NCI-H1436 (cell line): ENCODE data around the gene THSD4.

Experiments used
- DNase-seq: peaks from one replicate; lab custom pipeline; 2025; lab: John Stamatoyannopoulos, UW

The THSD4 gene

DNA sequence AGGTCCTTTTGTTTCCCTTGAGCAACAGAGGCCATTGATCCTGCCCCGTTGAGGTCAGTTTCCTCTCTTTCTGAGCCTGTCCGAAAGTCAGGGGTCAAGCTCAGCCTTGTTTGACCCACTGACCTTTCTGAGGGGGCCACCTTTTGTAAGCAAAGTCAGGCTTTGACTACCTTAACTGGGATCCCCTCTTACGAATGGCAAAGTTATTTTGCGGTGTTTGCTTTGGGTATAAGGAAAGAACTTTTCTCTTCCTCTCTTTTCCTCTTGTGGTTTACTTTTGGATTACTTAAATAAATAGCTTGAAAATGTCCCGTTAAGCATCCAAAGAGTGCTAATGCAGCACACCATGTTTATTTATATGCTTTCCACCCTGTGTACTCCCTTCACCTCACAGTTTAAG lies 340.6 kb downstream of the THSD4 start:
- DNase-seq, result no peak

DNA sequence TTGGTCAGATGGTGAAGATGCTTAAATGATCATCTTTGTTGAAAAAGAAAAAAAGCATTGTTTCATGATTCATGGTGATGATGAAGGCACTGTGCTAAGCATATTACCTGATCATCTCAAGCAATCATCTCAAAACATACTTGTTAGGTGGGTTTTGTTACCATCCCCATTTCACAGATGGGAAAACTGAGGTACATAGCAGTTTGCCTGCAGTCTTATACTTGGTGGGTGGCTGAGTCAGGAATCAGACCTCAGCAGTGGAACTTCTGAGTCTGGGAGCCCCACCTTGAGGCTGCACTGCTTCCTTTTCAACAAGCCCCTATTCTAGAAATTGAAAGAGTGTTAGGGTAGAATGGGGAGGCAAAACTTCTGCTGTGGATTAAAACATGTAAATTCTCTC lies 341.1 kb downstream of the THSD4 start:
- no peak for DNase-seq

DNA sequence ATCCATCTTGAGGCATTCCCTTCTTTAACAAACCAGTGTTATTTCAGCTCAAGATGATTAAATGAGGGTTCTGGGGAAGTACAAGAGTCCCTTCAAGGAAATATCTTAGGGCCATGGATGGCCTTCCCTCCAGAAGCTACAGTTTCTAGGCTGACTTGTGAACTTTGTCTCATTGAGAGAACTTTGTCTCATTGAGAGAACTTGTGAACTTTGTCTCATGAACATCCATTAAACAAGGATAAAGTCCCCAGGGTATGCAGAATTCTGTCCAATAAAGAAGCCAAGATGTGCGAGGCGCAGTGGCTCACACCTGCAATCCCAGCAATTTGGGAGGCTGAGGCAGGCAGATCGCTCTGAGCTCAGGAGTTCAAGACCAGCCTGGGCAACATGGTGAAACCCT lies 341.5 kb downstream of the THSD4 start:
- no peak for DNase-seq

DNA sequence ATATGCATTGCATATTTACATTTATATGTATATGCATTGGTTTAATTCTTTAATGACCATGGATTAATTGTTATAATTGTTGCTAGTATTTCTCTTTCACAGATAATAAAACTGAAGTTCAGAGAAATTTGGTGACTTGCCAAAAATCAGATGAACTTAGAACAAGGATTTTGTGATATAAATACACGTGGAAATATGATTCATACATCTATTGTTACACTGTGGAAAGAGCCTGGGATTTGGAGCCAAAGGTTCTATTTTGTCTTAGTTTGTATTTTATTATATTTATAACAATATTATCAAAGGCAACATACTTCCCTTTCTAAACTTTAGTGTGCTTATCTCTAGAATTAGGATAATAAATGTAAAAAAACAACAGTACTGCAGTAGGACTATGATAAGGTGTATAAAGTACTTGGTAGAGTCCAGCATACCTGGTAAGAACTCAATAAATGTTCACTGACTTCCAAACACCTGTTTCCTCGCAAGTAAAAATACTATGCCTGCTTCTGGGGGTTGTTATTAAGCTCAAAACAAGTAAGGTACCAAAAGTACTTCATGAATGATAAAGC lies 342.9 kb downstream of the THSD4 start:
- DNase-seq, result no peak

DNA sequence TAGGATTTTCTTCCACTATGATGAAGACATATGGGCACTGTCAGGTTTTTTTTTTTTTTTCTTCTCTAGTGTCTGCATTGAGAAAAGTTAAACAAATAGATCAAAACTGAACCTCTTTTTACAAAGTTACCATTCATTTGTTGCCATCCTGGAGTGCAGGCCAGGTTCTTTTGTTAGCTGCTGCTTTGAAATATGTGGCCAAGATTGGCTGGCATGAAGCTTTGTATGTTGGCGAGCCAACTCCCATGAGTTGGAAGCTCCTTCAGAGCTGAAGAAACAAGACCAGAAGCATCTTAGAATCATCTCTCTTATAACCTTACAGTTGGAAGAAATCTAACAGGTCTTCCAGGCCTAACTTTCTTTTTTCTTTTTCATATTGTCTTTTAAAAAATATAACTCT lies 346.5 kb downstream of the THSD4 start:
- DNase-seq, result no peak

DNA sequence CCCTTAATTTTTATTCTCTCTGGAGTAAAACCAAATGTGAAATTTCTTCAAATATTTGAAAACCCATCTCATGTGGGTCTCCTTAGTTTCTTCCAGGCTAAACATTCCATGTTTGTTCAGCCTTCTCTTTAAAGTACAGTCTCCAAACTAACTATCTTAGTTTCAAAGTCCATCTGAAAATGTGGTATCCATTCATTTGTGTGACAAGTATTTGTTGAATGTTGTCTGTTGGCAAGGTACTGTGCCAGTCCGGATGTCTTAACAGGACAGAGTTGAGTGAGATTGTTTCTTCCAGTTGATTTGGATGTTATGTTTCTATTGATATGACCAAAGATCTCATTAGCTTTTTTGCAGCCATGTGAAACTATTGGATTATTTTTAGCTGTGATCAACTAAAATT lies 347.4 kb downstream of the THSD4 start:
- DNase-seq, result no peak

DNA sequence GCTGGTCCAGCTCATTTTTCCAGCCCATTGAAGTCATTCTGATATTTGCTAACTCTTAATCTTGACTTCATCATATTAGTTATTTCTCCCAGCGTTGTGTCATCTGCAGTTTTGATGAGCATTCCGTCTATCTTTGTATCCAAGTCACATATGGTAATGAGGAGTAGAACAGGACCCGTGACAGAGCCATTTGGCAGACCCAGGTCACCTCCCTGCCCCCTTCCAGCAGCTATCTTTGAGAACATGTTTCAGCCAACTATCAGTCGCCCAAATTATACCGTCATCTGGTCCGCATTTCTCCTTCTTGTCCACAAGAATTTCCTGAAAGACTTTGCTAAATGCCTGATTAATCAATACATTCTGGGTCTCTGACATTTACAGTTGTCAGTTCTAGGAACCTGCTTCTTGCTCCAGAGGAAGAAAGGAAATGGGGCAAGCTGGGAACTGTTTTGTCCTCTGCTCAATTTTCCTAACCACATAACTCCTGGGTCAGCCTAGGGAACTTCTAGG lies 347.9 kb downstream of the THSD4 start:
- no peak for DNase-seq

DNA sequence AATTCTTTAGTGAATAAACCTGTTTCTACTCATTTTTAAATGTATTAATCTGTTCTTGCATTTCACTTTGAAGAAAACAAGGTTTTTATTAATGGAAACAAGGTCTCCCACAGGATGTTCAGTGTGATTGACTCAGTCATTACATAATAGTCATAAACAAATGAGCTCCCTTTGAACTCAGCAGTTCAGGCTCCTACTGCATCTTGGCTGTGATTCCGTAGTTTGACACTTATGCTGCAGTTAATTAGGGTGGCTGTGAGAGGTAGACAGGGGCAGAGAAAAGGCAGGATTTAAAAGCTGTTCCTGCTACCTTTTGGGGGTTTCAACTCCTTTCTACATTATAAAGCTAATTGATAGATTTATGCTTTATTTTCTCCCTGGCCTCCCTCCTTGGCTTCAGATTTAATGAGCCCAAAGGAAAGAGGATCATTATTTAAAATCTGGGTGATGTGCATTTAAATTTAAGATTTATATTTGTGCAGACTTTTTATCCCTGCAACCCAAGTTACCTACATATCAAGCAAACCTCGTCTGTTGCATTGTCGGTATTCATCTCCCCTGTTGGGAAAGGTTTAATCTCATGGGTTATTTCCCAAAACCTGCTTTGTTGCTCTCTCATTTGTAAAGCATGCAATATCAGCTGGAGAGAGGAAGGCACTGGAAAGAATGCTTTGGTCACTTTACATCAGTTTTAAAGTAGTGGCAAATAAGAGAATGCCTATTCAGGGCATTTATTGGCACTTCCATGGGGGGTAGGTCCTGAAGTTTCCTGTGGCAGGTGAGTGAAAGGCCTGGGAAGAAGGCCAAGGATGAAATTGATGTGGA lies 350.1 kb downstream of the THSD4 start:
- no peak for DNase-seq

DNA sequence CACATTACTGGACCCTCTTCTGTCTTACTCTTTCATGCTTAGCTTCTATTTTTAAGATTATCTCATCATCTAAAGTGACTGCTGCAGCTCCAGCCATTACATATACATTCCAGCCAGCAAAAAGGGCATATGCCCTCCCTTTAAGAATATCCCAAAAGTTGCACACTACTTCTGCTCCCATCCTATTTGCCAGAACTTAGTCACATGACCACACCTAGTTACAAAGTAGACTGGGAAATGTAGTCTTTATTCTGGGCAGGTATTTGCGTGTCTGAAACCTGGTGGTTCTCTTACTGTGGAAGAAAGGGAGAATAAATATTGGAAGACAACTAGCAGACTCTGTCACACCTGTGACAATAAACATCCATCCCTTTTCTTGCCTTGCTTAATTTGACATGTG lies 353.4 kb downstream of the THSD4 start:
- no peak for DNase-seq

DNA sequence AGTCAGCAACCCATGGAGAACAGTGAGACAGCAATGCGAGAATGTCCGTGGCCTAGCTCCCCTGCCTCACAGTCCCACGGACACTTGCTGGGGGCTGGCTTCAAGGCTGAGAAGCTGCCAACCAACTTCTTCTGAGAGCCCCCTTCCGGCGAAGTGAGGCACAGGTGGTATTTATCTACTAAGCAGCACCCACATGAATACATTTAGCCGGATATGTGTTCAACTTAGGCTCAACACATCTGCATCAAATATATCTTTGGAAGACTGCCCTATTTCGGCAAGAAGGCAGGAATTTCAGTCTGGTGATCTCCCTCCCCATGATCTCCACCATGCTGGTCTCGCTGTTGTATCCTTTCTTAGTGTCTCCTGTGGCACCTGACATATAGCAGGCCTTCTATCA lies 354.1 kb downstream of the THSD4 start:
- DNase-seq, result no peak

DNA sequence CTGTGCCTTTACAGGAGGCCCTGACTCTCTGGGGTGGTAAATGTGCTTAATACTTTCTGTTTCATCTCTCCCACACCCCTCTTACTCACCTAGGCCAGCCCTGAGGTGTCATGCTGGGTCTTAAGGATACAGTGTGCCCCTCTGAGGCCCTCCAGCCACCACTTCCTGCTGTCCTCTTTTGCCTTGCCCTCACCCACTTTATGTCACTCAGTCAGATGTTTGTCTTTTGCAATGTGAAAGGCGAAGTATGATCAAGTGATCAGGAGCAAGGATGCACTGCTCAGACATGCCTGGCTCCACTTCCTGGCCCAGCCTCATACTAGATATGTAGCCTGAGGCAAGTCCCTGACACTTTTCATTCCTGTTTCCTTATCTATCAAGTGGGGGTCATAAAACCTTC lies 356.1 kb downstream of the THSD4 start:
- DNase-seq, result no peak

DNA sequence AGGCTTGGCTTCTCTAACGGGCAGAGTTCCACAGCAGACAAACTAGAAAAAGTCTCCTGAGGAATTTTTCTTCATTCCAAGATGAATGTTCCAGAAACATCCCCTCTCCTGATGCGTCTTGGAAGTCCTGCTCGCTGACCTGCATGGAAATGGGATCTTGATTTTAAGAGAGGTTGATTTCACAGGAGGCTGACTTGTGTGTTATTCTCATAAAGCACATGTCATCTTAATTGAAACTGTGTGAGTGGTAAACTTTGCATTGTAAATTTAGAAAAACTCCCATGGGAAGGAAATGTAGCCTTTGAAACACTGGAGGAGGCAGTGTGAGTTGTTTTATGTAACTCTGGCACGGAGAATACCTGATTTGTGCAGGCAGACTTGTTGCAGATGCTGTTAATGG lies 357.3 kb downstream of the THSD4 start:
- no peak for DNase-seq

DNA sequence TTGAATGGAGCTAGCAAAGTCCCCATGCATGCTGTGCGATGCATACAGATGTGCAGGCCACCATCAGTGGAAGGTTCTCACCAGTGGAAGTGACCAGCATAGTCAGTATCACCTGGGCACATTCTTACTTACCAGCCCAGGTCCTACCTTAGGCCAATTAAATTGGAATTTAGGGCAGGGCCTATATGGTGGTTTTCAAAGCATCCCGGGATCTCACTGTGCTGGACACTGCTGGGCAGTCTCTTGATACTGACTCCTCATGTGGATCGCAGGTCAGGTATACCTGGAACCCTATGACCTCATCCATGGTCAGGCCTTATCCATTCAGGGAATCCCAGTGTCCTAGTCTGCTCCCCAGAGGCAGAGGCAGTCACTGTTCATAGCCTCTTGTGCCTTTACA lies 358.5 kb downstream of the THSD4 start:
- DNase-seq, result no peak

DNA sequence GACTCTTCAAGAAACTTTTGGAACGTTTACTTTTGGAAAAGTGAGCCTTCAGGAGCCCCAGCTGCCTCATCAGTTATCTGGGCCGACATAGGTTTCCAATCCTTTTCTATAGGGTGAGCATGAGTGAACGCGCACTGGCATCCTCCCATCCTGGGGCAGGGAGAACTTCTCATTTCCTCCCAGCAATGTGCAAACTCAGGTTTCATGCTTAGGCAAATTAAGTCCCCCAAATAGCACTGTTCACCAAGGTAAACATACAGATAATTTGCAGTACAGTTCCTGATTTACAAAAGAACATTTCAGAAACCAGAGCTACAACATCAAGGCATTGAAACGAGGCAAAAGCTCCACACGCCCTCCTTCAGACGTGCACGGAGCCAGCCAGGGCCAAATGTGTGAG lies 361.6 kb downstream of the THSD4 start:
- DNase-seq, result no peak

DNA sequence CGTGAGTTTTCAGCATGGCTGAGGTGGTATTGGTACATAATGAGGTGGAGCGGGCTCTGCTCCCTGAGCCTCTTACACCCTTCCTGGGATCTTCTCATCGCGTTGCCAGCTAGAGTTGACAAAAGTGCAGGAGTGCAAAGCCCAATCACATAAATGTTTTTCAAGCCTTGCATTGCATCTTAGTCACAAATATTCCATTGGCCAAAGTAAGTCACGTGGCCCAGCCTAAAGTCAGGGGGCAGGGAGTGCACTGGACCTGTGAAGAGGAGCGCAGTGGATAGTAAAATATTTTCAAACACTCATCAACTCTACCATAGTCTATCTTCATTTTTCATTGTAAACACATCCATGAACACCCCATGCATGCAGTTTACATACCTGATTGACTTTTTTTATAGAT lies 365.3 kb downstream of the THSD4 start:
- DNase-seq, result no peak

DNA sequence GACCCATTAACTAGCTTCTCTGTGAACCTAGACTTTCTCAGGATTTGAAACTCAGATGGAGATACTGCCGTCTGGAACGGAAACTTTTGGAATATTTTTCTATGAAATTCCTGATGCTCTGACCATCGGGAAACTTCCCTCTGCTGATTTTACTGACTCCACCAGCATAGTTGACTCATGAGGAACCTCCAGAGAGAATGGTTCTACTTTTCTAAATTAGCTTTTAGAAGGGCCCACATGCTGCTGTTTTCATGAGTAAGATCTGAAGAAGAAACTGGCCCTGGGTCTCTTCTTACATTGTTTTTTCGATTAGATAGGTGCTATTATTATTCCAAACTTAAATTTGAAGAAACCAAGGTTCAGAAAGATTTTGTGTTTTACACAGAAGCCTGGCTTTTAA lies 368.8 kb downstream of the THSD4 start:
- DNase-seq, result no peak

DNA sequence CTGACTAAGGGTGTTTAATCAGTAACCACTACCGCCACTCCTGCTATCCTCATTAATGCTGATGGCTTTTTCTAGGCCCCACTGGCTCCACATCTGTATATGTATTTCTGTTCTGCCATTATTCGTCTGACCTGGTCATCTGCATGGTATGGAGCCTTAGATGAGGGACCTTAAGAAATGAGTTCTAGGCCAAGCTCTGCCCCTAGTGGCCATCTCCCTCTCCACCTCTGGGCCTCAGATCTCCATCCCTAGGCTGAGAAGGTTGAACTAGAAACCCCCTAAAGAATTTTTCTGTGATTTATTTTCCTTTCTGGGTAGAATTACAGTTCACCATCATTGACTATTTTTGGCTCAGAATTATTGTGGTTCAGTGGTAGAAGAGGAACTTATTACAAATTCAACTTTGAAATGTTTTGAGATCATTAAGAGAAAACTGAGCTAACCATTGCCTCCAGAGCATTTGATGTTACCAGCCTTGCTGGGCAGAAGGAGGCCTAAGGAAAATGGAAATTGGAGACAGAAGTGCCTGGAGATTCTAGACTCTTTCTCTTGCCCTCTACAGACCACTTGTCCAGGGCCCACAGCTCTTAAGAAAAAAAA lies 369.9 kb downstream of the THSD4 start:
- DNase-seq, result no peak

DNA sequence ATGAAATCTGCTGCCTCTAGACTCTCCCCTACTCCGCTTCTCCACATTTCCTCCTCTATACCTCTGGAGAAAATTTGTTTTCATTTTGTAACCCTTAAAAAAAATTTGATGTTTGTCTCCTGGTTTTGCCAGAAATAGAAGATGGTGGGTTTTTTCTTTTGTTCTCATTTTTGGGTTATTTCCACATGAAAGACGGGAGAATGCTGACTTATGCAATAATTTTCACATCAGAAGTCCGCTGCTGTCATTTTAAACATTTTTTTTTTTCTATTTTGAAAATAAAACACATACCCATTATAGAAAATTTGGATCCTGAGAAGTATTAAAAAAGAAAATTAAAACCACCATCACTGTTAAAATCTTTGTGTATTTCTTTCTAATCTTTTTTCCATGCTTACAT lies 374.3 kb downstream of the THSD4 start:
- no peak for DNase-seq

DNA sequence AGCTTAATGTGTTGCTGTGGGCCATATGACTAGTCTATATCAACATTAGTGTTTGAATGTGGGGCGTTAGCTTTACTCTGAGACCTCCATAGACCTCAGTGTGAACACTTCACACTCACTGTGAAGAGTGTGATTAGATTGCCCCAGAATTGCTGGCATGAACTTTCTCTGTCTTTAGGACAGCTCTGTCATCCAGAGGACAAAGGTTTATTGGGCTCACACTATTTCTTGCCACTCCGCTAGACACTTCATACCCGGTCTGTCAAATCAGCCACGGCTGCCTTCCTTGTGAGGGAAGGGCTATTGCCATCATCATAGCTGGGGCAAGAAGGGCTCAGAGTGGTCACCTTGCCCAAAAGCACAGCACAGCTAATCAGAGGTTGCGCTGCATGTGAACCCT lies 378.3 kb downstream of the THSD4 start:
- no peak for DNase-seq

DNA sequence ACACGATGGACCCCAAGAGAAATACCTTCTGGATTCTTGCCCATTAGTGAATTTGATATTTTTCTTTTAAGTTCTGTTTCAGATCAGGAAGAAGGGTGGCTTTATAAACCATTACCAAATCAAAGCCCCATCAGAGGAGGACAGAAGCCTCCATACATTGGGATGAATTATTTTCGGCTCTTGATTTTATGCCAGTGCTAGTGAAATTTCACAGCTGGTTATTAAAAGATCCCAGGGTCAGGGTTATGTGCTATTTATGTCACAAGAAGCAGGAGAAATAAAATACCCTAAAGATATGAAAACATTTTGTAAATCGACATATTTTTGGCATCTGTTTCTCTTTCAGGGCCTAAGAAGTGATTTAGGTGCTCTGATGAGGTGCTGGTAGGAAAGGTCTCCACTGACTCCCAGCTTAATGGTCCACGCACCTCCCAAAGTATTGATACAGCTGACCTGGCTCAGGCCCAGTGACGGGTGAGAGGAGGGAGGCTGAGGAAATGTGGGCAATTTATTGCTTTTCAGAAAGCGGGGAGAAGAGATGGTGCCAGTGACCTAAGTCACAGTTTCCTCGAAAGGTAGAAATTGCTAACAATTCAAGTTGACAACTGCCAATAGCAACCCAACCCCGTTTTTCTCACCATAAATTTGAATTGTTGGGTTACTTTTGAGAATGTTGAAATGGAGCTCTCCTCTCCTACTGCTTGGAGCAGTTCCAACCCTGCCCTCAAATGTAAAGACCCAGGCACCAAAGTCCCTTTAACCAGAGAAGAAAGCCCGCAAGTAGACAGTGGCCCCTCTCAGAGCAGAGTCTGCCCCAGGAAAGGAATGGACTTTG lies 379.5 kb downstream of the THSD4 start:
- DNase-seq, result no peak

DNA sequence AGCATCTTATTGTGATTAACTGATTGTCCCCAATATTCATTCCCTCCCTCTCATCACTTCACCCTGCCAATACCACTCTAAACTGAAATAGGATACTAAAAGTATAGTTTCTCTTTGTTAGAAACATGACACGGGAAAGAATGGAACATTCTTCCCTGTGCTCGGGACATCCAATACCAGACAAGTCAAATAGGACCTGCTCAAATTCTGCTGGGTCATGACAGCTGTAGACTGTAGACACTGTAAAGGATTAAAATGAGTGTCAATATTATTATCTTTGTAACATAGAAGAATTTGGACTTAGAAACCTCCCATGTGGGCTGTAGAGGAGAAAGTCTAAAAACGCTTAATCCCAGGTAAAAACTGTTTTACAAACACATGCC lies 380.1 kb downstream of the THSD4 start:
- DNase-seq, result no peak

DNA sequence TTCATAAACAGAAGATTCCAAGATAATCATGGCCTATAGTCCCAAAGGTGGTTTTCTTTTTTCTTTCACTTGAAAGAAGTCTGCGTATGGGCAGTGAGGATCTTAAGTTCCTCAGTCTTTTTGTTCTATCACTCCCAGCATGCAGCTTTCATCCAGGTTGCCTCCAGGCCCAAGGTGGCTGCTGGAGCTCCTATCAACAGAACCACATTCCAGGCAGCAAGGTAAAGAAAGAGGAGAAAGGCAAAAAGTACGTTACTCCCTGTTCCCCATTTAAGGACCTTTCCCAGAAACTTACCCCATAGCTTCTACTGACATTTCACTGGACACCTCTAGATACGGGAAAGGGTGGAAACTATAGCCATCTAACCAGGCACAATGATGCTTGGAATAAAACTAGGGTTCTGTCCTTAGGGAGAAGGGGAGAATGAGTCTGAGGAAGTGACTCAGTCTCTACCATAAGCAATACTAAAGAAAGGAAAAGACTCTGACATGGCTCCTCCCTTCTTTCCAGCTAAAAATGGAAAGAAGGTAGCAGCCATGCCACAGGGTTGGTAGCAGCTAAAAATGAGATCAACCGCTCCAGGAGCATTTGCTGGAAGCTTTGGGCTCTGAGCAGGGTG lies 381.2 kb downstream of the THSD4 start:
- DNase-seq, result no peak
